HG03045 (cell line): ENCODE measurements around the gene ZNF92.
A peak's percentile ranks its signal among the peaks of the same experiment; 100 is the strongest.
"Not testable (repeated sequence)": the region's sequence is repeated elsewhere in the genome, so short reads cannot be mapped to it uniquely, and the experiment has no call there.

ENCODE experiments used
- ATAC-seq: cut with Tn5 transposase; IDR thresholded peaks from one replicate; pipeline ENCODE4 v1.9.1; 2021; ENCODE audit warnings: mild to moderate bottlenecking, moderate library complexity; ENCODE audit not compliant: unreplicated experiment

Gene ZNF92

DNA sequence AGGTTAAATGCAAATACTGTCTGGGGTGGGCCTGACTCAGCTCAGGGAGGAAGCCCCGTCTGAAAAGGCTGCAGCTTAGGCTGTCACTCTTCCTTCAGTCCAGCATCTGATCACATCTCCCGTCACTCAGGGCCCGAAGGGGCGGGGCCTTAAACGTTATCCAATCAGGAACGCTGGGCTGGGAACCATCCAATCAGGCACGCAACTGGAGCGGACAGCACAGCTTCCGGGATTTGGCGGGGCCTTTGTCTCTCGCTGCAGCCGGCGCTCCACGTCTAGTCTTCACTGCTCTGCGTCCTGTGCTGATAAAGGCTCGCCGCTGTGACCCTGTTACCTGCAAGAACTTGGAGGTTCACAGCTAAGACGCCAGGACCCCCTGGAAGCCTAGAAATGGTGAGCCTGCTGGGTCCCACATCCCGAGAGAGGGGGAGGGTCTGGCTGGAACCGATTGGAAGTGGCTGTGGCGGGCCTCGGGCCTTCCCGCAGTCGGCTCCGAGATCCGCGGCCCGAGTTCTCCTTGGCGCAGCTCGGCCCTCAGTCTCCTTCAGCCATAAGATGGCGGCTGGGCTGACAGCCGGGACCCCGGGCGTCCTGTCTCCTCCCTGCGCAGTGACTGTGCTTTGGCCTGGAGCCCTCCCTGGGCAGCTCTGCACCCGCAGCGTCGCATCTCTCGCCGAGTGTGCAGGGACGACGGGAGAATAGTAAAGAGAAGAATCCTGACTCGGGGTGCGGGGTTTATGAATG lies at the start of gene ZNF92:
ZNF92 (plus strand) TSS at position 248 of the 744 bp plus-strand sequence; CDS start at position 391, 143 bp downstream.
- peak; percentile 100 for ATAC-seq

DNA sequence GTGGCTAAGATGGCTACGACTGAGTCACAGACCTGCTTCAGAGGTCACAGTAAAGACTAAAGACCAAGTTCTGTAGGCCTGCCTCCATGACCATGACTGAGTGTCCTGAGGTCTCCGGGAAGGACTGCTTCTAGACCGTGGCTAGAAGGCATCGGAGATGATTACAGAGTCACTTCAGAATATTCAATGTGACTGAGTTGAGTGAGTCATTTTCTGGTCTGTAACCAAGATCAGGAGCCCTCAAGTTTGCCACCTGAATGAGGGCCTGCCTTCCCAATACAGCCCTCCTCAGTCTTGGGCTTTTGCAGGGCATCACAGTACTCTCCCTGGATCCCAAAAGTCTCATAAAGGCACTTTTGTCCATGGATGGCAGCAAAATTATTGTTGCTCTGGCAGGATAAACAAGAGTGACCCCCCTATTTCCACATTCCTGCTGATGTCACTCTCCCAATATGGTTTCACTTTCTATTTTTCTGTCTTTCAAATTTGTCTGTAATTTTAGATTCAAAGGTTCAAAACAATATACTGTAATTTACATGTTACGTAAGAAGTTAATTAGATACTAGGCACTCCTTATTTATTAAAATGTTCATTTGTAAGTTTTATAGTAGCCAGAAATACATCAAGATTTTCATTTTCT lies 47.7 kb upstream of the ZNF92 start:
- no peak for ATAC-seq

DNA sequence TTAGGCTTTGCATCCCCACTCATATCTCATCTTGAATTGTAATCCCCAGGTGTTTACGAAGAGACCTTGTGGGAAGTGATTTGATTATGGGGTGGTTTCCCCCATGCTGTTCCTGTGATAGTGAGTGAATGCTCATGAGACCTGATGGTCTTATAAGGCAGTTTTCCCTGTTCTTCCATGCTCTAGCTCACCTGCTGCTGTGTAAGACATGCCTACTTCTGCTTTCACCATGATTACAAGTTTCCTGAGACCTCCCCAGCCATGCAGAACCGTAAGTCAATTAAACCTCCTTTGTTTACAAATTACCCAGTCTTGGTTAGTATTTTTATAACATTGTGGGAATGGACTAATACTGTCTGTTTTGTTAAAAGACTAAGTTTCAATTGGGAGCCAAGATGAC lies 35.3 kb upstream of the ZNF92 start:
- no peak for ATAC-seq

DNA sequence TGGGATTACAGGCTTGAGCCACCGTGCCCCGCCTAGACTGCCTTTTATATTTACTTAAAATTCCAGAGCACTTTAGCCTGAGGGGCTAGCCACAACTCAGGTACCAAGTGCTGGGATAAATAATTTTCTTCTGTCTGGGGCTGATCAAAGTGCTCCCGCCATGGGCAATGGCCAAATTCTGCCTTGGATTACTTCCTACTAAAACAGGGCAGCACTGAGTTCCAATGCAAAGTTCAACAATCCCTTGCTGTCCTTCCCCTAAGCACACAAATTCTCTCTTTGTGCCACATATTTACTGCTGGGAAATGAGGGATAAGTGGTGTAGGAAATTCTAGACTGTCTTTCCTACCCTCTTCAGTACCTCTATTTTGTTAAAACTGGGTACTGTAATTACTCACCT lies 34.4 kb upstream of the ZNF92 start:
- no peak for ATAC-seq

DNA sequence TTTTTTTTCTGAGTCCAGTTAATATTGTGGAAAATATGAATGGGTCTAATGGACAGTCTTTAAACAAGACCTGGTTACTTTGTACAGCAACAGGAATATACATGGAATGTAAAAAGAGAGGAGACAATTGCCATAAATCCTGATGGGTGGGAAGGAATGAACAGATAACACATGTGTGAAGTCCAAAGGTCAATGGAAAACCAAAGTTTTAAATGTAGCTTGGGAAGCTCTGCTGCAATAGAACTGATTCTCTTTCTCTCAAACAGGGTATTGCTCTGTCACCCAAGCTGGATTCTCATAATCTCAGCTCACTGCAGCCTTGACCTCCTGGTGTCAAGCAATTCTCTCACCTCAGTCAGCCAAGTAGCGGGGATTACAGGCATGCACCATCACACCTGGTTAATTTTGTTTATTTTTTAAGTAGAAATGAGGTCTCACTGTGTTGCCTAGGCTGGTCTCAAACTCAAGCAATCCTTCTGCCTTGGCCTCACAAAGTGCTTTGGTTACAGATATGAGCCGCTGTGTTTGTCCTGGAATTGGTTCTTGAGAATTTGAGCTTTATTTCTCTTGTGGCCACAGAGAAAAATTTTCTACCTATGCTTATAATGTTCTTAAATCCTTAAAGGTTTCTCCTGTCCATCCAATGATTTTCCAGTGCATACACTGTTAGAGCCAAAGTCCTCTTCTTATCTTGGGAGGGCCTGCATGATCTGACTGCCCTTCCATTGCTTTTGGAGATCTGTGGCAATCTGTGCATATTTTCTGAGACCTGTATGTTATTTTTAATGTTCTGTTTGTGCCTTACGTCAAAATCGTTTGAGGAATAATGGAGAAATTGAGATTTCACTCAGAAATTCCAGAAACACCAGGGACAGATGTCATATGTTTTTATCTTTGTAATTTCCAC lies 30.7 kb upstream of the ZNF92 start:
- no peak for ATAC-seq

DNA sequence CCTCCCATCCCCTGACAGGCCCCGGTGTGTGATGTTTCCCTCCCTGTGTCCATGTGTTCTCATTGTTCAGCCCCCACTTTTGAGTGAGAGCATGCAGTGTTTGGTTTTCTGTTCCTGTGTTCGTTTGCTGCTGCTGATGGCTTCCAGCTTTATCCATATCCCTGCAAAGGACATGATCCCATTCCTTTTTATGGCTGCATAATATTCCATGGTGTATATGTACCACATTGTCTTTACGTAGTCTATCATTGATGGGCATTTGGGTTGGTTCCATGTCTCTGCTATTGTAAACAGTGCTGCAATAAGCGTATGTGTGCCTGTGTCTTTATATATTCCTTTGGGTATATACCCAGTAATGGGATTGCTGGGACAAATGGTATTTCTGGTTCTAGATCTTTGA lies 29.1 kb upstream of the ZNF92 start:
- ATAC-seq, result not testable (repeated sequence)

DNA sequence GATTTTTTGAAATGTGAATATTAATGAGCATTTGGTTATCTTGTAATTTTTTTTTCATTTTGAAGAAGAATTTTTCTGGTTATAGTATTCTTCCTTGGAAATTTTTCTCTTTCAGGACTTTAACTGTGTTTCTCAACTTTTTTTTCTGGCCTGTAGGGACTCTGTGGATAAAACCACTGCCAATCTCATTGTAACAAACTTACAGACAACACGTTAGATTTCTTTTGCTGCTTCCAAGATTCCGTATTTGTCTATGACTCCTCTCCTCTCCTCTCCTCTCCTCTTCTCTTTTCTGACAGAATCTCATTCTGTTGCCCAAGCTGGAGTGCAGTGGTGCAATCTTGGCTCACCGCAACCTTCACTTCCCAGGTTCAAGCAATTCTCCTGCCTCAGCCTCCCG lies 19.4 kb upstream of the ZNF92 start:
- ATAC-seq, result no peak

DNA sequence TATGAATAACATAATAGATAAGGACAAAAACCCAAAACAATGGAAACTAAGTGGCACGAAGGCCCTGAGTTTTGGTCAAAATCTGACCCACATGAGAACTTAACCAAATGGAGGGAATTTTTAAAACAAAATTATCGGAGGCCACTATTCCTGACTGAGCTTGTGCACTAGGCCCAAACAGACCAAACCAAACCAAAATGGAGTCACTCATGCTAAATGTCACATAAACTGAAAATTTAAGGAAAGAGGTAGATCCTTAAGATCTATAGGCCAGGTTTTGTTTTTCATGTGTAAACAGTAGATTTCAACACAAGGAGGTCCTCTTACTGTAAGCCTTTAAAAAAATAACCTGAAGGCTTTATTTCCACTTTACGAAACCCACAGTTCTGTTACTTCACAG lies 3.8 kb upstream of the ZNF92 start:
- ATAC-seq, result no peak

DNA sequence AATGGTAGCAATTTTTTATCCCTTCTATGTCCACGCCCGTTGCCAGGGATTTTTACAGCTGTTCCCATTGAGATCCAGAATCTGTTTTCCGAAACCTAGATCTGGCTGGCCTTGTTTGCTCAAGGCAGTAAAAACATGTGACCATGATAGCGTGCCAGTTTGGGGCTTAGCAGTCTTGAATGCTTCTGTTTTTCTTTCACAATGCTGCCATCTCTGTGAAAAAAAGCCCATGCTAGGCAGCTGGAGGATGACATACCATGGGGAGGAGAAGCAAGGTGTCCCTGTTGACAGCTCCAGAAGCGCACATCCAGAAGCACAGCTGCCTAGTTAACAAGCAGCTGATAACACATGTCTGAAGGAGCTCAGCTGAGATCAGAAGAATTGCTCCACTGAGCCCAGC lies 2.2 kb upstream of the ZNF92 start:
- ATAC-seq, result no peak

DNA sequence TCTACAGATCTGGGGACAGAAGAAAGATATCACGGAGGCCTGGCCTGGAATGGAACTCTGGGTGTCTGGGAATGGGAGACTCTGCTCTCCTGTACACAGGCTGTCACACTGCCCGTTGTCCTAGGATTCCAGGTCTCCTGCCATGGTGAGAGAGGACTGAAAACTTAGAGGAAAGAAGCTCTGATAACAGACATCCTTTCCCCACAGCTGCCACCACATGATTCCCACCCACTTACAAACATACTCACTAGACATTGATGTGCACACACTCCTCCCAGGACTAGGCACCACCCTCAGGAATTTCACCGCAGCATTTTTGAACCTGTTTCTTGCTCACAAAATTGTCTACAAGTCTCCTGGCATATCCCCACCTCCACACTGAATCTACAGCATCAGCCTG lies 5.7 kb downstream of the ZNF92 start:
- no peak for ATAC-seq

DNA sequence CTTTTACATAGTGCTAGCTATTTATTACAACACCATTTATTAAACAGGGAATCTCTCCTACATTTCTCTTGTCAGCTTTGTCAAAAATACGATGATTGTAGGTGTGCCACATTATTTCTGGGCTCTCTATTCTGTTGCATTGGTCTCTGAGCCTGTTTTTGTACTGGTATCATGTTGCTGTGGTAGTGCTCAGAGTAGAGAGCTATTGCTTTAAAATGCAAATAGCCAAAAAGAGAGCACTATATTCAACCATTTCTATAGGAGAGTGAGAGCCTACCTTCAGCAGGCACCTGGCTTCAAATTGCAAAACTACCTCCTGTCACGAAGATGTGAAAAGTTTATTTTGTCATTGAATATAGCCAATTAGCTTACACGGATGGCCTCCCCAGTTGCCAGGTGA lies 8.1 kb downstream of the ZNF92 start:
- ATAC-seq, result no peak

DNA sequence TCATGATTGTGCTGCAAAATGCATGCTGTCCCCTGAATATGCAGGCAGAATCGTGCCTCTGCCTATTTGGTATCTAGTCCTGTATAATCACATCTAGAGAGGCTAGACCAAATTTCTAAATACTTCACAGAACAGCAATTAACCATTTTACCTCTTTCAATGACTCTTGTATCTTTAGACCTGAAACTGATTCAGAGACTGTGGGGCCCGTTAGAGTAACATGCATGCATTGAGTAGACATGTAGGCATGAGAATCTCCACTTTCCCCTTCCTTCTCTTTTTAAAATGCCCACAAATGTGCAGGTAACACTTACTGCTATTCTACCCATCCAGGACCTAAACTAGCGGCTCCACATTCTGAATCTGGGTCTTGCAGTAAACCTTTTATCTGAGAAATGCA lies 8.8 kb downstream of the ZNF92 start:
- ATAC-seq, result no peak

DNA sequence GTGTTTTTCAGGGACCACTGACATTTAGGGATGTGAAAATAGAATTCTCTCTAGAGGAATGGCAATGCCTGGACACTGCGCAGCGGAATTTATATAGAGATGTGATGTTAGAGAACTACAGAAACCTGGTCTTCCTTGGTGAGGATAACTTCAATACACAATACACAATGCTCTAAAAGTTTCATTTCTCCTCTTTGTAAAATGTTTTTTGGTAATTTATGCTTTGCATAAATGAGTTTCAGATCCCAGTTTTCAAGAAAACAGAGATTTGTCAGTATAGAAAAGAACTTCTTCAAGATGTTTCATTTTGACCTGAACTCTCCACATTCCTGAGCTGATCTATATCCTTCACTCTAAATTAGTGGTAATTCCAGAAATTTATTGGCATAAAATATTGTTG lies 14.2 kb downstream of the ZNF92 start:
- no peak for ATAC-seq

DNA sequence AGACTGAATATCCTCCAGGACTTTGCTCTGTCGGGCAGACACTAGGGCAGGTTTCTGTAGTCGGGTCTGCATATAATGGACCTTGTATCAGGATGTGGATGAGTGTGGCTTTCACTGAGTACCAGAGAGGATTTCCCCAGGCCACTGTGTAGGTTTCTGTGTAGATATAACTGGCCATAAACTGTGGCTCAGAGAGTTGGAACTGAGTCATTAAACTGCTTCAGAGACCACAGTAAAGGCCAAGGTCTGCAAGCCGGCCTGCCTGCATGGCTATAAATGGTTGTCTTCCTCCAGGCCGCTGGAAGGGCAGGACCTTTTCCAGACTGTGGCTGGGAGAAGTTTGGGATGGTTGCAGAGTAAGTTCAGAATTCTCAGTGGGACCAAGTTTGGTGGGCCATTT lies 16.9 kb downstream of the ZNF92 start:
- no peak for ATAC-seq

DNA sequence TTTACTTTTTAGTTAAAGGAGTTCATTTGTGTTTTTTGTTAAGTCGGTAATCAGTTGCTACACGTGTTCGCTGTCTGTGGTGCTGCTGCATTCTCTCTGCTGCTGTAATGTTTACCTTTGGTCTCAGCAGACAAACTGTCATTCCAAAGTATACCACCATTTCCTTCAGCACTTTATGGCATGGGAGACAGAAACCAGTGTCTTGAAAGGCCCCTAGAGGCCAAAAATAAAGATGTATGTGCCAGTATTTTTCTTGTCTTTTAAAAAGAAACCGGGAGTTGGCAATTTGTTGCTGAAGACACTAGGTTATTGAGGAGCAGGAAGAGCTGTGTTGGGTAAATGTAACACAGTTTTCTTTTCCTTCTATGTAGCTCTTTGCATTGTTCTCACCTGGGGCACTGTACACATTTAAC lies 24.1 kb downstream of the ZNF92 start:
- ATAC-seq, result no peak

DNA sequence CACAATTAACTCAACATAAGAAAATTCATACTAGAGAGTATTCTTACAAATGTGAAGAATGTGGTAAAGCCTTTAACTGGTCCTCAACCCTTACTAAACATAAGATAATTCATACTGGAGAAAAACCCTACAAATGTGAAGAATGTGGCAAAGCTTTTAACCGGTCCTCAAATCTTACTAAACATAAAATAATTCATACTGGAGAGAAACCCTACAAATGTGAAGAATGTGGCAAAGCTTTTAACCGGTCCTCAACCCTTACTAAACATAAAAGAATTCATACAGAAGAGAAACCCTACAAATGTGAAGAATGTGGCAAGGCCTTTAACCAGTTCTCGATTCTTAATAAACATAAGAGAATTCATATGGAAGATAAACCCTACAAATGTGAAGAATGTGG lies 25.0 kb downstream of the ZNF92 start:
- ATAC-seq, result not testable (repeated sequence)

DNA sequence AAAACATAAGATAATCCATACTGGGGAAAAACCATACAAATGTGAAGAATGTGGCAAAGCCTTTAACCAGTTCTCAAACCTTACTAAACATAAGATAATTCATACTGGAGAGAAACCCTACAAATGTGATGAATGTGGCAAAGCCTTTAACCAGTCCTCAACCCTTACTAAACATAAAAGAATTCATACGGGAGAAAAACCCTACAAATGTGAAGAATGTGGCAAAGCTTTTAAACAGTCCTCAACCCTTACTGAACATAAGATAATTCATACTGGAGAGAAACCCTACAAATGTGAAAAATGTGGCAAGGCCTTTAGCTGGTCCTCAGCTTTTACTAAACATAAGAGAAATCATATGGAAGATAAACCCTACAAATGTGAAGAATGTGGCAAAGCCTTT lies 25.4 kb downstream of the ZNF92 start:
- ATAC-seq, result not testable (repeated sequence)

DNA sequence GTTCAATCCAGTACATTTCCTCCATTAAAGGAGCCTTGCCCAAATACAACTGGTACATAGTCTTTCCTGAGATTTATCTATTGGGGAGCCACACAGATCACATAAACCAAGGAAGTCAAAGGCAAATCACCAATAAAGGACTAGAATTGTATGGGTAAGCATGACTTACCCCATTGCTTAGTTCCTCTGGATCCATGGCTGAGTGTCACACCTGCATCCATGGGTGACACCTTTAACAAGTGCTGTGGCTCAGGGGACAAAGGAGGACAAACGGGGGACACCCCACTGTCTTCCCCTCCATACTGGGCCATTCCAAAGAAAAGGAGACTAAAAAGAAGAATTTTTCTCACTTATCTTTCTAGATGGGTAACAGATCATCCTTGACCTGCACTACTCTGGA lies 30.4 kb downstream of the ZNF92 start:
- no peak for ATAC-seq

DNA sequence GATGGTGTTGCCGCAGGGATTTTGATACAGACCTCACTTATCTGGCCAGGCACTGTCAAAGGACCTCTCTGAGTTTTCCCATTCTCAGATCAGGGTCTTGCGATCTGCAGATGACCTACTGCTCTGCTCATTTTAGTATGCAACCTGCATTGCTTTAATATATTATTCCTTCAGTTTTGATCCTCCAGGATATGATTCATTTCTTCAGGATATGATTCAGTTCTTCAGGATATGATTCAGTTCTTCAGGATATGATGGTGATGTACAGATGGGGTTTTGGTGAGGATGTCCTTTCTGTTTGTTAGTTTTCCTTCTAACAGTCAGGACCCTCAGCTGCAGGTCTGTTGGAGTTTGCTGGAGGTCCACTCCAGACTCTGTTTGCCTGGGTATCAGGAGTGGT lies 33.1 kb downstream of the ZNF92 start:
- not testable (repeated sequence) for ATAC-seq

DNA sequence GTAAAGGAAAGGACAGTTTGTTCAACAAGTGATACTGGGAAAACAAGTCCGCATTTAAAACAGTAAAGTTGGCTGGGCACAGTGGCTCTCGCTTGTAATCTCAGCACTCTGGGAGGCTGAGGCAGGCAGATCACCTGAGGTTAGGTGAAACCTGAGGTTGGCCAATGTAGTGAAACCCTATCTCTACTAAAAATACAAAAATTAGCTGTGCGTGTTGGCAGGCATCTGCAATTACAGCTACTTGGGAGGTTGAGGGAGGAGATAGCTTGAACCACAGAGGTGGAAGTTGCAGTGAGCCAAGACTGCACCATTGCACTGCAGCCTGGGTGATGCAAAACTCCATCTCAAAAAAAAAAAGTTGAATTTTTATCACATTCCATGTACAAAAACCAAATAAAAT lies 35.7 kb downstream of the ZNF92 start:
- ATAC-seq, result no peak

DNA sequence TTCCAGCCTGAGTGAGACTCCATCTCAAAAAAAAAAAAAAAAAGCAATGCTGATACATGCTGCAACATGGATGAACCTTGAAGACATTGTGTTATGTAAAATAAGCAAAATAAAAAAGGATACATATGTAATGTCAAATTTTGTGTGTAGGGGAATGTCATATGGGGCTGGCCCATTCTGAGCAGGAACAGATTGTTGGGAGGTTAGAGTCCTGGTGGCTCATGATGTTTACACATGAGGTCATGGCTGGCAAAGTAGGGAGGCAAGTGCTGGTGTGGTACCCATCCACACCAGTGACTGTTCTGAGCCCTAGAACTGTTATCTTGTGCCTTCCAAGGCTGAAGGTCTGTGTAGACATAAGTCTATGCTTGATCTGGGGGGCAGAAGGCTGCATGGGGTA lies 37.6 kb downstream of the ZNF92 start:
- ATAC-seq, result no peak

DNA sequence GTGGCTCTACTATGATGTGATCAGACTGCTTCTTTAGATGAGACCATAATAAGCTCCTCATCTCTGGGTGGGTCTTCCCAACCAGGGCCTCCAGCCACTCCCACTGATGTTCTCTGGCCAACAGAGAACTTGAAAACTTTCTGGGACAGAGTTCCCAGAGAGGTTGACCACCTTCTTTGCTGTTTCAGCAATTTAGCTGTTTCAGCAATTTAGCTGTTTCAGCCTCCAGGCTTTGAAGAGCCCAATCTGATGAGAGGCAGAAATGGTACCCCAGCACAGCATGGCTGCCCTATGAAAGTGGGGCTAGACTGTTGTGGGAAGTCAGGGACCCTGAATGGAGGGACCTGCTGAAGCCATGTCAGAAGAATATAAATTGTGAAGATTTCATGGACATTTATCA lies 49.0 kb downstream of the ZNF92 start:
- ATAC-seq, result no peak
